ENCODE results near the gene ARHGAP20. TPM values are rescaled to one million over a fixed set of nuclear protein-coding genes. Genes with fewer than 3 reads are reported as not detected.
"Not testable (repeated sequence)": the region's sequence is repeated elsewhere in the genome, so short reads cannot be mapped to it uniquely, and the experiment has no call there.

The ARHGAP20 gene
- total and polyA plus RNA-seq, 2 of the 4 experiments (the other 2 are of a cell fraction), result 1.4 to 2.5 TPM

DNA sequence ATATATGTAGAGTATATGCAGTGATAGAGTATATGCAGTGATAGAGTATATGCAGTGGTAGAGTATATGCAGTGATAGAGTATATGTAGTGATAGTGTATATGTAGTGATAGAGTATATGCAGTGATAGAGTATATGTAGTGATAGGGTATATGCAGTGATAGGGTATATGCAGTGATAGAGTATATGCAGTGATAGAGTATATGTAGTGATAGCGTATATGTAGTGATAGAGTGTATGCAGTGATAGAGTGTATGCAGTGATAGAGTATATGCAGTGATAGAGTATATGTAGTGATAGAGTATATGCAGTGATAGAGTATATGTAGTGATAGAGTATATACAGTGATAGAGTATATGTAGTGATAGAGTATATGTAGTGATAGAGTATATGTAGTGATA, 92.9 kb downstream of the ARHGAP20 start:
- intact Hi-C loops (cut with micrococcal nuclease); H3K9me3 ChIP-seq (ENCODE audit: control insufficient read depth, insufficient read depth, low read length): not testable (repeated sequence)

More for the DNA sequence above, 92.9 kb downstream of the ARHGAP20 start:
- H3K79me1 ChIP-seq (ENCODE audit: low read depth in 1 of 2, low read length in 2 of 2); H4K5ac ChIP-seq (ENCODE audit: low read depth, low read length); H2AFZ ChIP-seq (replicated peaks; ENCODE audit: low read length, poor library complexity); POLR2A ChIA-PET (ENCODE audit: unreplicated experiment); H4K91ac ChIP-seq (ENCODE audit: insufficient read depth, low read depth, low read length); H3K4me3 ChIP-seq (ENCODE audit: insufficient read depth, low read depth, low read length); H2AK9ac ChIP-seq (replicated peaks; ENCODE audit: low read depth, low read length, poor library complexity); H4K8ac ChIP-seq (ENCODE audit: low read depth in 2 of 2, low read length in 2 of 2); H3K27ac ChIP-seq (ENCODE audit: insufficient read depth, low read length); H2BK120ac ChIP-seq (ENCODE audit: low read depth, low read length); ATAC-seq (ENCODE audit: low read depth); H3K18ac ChIP-seq (ENCODE audit: low read depth, low read length); H3K9ac ChIP-seq (ENCODE audit: low read depth, low read length); H2BK20ac ChIP-seq (ENCODE audit: low read depth, low read length); H4K20me1 ChIP-seq (ENCODE audit: insufficient read depth, low read length); dilution Hi-C loops (cut with HindIII; ENCODE audit: low sequenced_read_pairs, unreplicated experiment); H3K4me2 ChIP-seq (ENCODE audit: low read depth, low read length); H3K56ac ChIP-seq (ENCODE audit: extremely low read depth, insufficient read depth, low read length); in situ Hi-C loops (cut with MboI; ENCODE audit: low sequenced_read_pairs); H3K4ac ChIP-seq (ENCODE audit: low read depth, low read length); DNase-seq; H3K36me3 ChIP-seq (ENCODE audit: control insufficient read depth, insufficient read depth, low read length); H2BK5ac ChIP-seq (ENCODE audit: low read depth, low read length, poor library complexity, severe bottlenecking); H3K9me1 ChIP-seq (ENCODE audit: insufficient read depth, low read length); H2AK5ac ChIP-seq (ENCODE audit: low read depth, low read length); H3K23ac ChIP-seq (ENCODE audit: low read depth, low read length); BruUV-seq (replicated peaks); H3K4me1 ChIP-seq (ENCODE audit: control insufficient read depth, insufficient read depth, low read length); CTCF ChIA-PET; H3K14ac ChIP-seq (replicated peaks; ENCODE audit: low read depth, low read length); H2BK15ac ChIP-seq (ENCODE audit: low read depth, low read length); H3K27me3 ChIP-seq (ENCODE audit: control insufficient read depth, insufficient read depth, low read length): not testable (repeated sequence)
- 100% methylated on average over 1 of the region's 1 CpG; no CpG with 5 or more reads in 1 of the 2 experiments for WGBS, 2 experiments (ENCODE audit: extremely low coverage in 2 of 2, insufficient read length in 1 of 2)
